Thoracic aorta (tissue), 2 donors: ENCODE data around the gene TLE4. TPM values are rescaled to one million over a fixed set of nuclear protein-coding genes. Genes with fewer than 3 reads are reported as not detected.

ENCODE experiments used
- ATAC-seq: fragments of 150-250 bp; one replicate; pipeline ENCODE4 v1.8.0; 2017; ENCODE audit warnings: low read depth; ENCODE audit not compliant: insufficient number of reproducible peaks, low FRiP score
- DNase-seq: peaks from one replicate; pipeline ENCODE4 v3.0.0-alpha.2; 2020; ENCODE audit warnings: low spot score
- H3K27ac ChIP-seq, 2 donors: fragments of 200-600 bp; sonication (generic); 1 replicate in 1 of 2; 2 replicates in 1 of 2; pipeline ENCODE4 v1.5.1; 2016; ENCODE audit warnings: mild to moderate bottlenecking in 2 of 2, moderate library complexity in 2 of 2
- H3K27me3 ChIP-seq: fragments of 200-600 bp; sonication (generic); replicated peaks from 2 replicates; pipeline ENCODE4 v1.6.0; 2016; ENCODE audit warnings: mild to moderate bottlenecking; ENCODE audit not compliant: insufficient read depth
- H3K36me3 ChIP-seq: fragments of 200-600 bp; sonication (generic); one replicate; pipeline ENCODE4 v1.5.1; 2016
- H3K4me1 ChIP-seq, 2 donors: fragments of 200-600 bp; sonication (generic); 1 replicate in 1 of 2; 2 replicates in 1 of 2; pipeline versions ENCODE4 v1.5.1 to v1.6.0; 2016; ENCODE audit warnings: low read depth in 2 of 2, mild to moderate bottlenecking in 1 of 2; ENCODE audit not compliant: control insufficient read depth in 1 of 2
- H3K4me3 ChIP-seq: fragments of 200-600 bp; sonication (generic); 2 replicates; pipeline ENCODE4 v1.5.1; 2016; ENCODE audit warnings: mild to moderate bottlenecking
- H3K9me3 ChIP-seq: fragments of 200-600 bp; sonication (generic); 2 replicates; pipeline ENCODE4 v1.5.1; 2016
- CTCF ChIP-seq: fragments of 200-600 bp; sonication (generic); IDR thresholded peaks from one replicate; pipeline ENCODE4 v1.5.1; 2019; ENCODE audit warnings: antibody characterized with exemption
- total RNA-seq, 2 donors: library from RNA; depleted of rRNA; stranded (reverse); fragments of >200 nt; gene quantifications; one replicate each; pipeline versions ENCODE4 v1.1.0 to v1.2.3, GENCODE V29; 2016

TLE4 gene
- total RNA-seq, 2 donors from 2014 or later: 19.7 to 44.1 TPM

- Histone ChIP-seq H3K27me3 (no peaks in the 10 kb centered on the region), H3K9me3 (no peaks in the 10 kb centered on the region), H3K4me3 (no peak overlapping the region), H3K4me1 (peaks cover 5 to 12% of the 10 kb centered on the region in 2 donors), H3K27ac (no peak overlapping the region), H3K36me3 (no peaks in the 10 kb centered on the region)
- no peak for TF ChIP-seq CTCF
- ATAC-seq (no peak), DNase-seq (no peak)
Measured at GRCh38 chr9:79766091-79766490, 194.3 kb downstream of the TLE4 start.

- TF ChIP-seq CTCF: no peak
- Histone ChIP-seq H3K9me3 (no peaks in the 10 kb centered on the region), H3K4me3 (no peak overlapping the region), H3K36me3 (no peaks in the 10 kb centered on the region), H3K27ac (no peak overlapping the region), H3K4me1 (peaks cover 5 to 12% of the 10 kb centered on the region in 2 donors), H3K27me3 (no peaks in the 10 kb centered on the region)
- no peak for ATAC-seq
- DNase-seq: no peak
Measured at GRCh38 chr9:79768194-79768593, 196.4 kb downstream of the TLE4 start.

GRCh38 chr9:79769476-79770275 is 197.9 kb downstream of the TLE4 start:
- Histone ChIP-seq H3K4me1 (peaks cover 0 to 3% of the 10 kb centered on the region in 2 donors), H3K9me3 (no peaks in the 10 kb centered on the region), H3K27me3 (no peaks in the 10 kb centered on the region), H3K4me3 (no peak overlapping the region), H3K27ac (no peak overlapping the region), H3K36me3 (no peaks in the 10 kb centered on the region)
- ATAC-seq: no peak
- no peak for TF ChIP-seq CTCF
- DNase-seq: no peak

- Histone ChIP-seq H3K4me1 (no peaks in the 10 kb centered on the region), H3K27me3 (no peaks in the 10 kb centered on the region), H3K36me3 (no peaks in the 10 kb centered on the region), H3K27ac (no peak overlapping the region), H3K4me3 (no peak overlapping the region), H3K9me3 (no peaks in the 10 kb centered on the region)
- TF ChIP-seq CTCF: no peak
- no peak for ATAC-seq
- no peak for DNase-seq
Measured at GRCh38 chr9:79774356-79774755, 202.6 kb downstream of the TLE4 start.
